Measurements from ENCODE around the gene CCR3.

Gene CCR3

GRCh38 chr3:46215810-46216414 is 26.3 kb upstream of the CCR3 start:
- TF ChIP-seq, protein P1, sequence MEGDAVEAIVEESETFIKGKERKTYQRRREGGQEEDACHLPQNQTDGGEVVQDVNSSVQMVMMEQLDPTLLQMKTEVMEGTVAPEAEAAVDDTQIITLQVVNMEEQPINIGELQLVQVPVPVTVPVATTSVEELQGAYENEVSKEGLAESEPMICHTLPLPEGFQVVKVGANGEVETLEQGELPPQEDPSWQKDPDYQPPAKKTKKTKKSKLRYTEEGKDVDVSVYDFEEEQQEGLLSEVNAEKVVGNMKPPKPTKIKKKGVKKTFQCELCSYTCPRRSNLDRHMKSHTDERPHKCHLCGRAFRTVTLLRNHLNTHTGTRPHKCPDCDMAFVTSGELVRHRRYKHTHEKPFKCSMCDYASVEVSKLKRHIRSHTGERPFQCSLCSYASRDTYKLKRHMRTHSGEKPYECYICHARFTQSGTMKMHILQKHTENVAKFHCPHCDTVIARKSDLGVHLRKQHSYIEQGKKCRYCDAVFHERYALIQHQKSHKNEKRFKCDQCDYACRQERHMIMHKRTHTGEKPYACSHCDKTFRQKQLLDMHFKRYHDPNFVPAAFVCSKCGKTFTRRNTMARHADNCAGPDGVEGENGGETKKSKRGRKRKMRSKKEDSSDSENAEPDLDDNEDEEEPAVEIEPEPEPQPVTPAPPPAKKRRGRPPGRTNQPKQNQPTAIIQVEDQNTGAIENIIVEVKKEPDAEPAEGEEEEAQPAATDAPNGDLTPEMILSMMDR (IDR thresholded peaks at IDR 0.05; ENCODE audit: low read depth, low read length): no peak

GRCh38 chr3:46218196-46218709 is 24.0 kb upstream of the CCR3 start:
- H3K27me3 ChIP-seq: no peaks in the 10 kb centered on the region
- no peak overlapping the region for H3K4me3 ChIP-seq (ENCODE audit: low read depth, low read length)
- DNase-seq: no peak
- no peaks in the 10 kb centered on the region for H3K36me3 ChIP-seq
- no peaks in the 10 kb centered on the region for H3K9me3 ChIP-seq
- TF ChIP-seq, protein P1 (IDR thresholded peaks at IDR 0.05; ENCODE audit: low read depth, low read length): no peak
- H3K4me1 ChIP-seq: no peaks in the 10 kb centered on the region

More at GRCh38 chr3:46215810-46216414, 26.3 kb upstream of the CCR3 start:
- no peaks in the 10 kb centered on the region for H3K27me3 ChIP-seq
- no peaks in the 10 kb centered on the region for H3K4me1 ChIP-seq
- H3K36me3 ChIP-seq: no peaks in the 10 kb centered on the region
- H3K9me3 ChIP-seq: no peaks in the 10 kb centered on the region
- DNase-seq: no peak
- no peak overlapping the region for H3K4me3 ChIP-seq (ENCODE audit: low read depth, low read length)

DNA sequence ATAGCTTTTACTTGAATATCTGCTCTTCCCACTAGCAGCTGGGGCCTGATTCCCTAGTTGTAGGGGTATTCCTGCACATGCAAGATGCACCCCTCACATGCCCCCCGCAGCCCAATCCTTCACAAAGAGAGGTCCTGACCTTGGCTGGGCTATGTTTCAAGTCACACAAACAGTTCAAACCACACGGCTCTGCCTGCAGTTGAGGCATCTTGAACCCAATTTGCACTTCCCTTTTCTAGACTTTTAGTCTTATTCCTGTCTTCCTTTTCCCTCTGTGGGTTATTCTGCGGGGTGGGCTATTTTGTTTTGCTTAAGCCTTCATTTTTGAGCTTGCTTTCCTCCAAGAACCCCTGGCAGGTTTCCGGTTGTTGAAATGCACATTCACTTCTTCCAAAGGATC is 20.9 kb upstream of the CCR3 start:
- Histone ChIP-seq H3K9me3 (no peaks in the 10 kb centered on the region), H3K4me1 (no peaks in the 10 kb centered on the region), H3K27me3 (no peaks in the 10 kb centered on the region), H3K36me3 (no peaks in the 10 kb centered on the region), H3K4me3 (ENCODE audit: low read depth, low read length) (no peak overlapping the region)
- TF ChIP-seq, protein P1 (IDR thresholded peaks at IDR 0.05; ENCODE audit: low read depth, low read length): no peak
- no peak for DNase-seq

DNA sequence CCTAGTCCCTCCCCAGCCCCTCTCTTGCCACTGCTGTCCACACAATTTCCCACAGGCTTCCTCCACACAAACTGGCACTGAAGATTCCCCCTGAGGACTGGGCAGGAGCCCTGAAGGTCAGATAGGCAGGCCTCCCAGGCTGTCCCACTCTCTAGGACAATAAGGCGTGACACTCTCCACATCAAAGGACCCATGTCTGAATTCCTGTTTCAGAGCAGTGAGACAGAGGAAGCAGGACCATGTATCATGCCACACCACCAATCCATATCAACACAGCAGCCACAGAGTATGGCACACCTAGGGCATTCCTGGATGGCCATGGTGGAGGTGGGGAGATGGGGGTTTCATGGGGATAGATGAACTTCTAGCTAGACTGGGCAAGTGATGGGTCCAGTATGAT is 20.3 kb upstream of the CCR3 start:
- TF ChIP-seq, protein P1 (IDR thresholded peaks at IDR 0.05; ENCODE audit: low read depth, low read length): no peak
- Histone ChIP-seq H3K27me3 (no peaks in the 10 kb centered on the region), H3K9me3 (no peaks in the 10 kb centered on the region), H3K4me3 (ENCODE audit: low read depth, low read length) (no peak overlapping the region), H3K36me3 (no peaks in the 10 kb centered on the region), H3K4me1 (no peaks in the 10 kb centered on the region)
- no peak for DNase-seq

- no peaks in the 10 kb centered on the region for H3K27me3 ChIP-seq
- TF ChIP-seq, protein P1 (IDR thresholded peaks at IDR 0.05; ENCODE audit: low read depth, low read length): no peak
- no peaks in the 10 kb centered on the region for H3K4me1 ChIP-seq
- DNase-seq: no peak
- no peaks in the 10 kb centered on the region for H3K36me3 ChIP-seq
- no peak overlapping the region for H3K4me3 ChIP-seq (ENCODE audit: low read depth, low read length)
- no peaks in the 10 kb centered on the region for H3K9me3 ChIP-seq
Observed at GRCh38 chr3:46222435-46223161, 19.7 kb upstream of the CCR3 start.
